PFSK-1 (cell line): ENCODE measurements around the gene KAZALD1.

Experiments used
- POLR2AphosphoS5 ChIP-seq: IDR thresholded peaks from 2 replicates; pipeline ENCODE4 v1.6.1; 2012; ENCODE audit warnings: low read depth, mild to moderate bottlenecking, control low read depth, low read length, moderate library complexity
- REST ChIP-seq, 2 experiments: IDR thresholded peaks; 2 replicates each; pipeline versions ENCODE4 v1.6.1 to v1.8.0; 2011 to 2012; ENCODE audit warnings: low read depth in 2 of 2, low read length in 2 of 2, control low read depth in 1 of 2, inconsistent platforms in 1 of 2, mild to moderate bottlenecking in 1 of 2, moderate library complexity in 1 of 2; ENCODE audit not compliant: insufficient read depth in 1 of 2
- SIN3A ChIP-seq: IDR thresholded peaks from 2 replicates; pipeline ENCODE4 v1.6.1; 2012; ENCODE audit warnings: mild to moderate bottlenecking, low read length, moderate library complexity, borderline replicate concordance; ENCODE audit not compliant: insufficient read depth
- TAF1 ChIP-seq: IDR thresholded peaks from 2 replicates; pipeline ENCODE4 v1.6.1; 2012; ENCODE audit warnings: low read length, control low read depth, borderline replicate concordance; ENCODE audit not compliant: insufficient read depth

- no peak for TF ChIP-seq TAF1
- no peak for TF ChIP-seq POLR2AphosphoS5
- no peak for TF ChIP-seq SIN3A
- no peak for TF ChIP-seq REST (IDR thresholded peaks at IDR 0.05; ENCODE audit: insufficient read depth in 1 of 2, low read depth in 2 of 2, low read length in 2 of 2)
Observed at GRCh38 chr10:101029520-101030295, 32.1 kb upstream of the KAZALD1 start.
